ENCODE measurements around the gene CCT5.

Gene CCT5

GRCh38 chr5:10259899-10260298 is 9.8 kb downstream of the CCT5 start:
- peaks cover 10% of the 10 kb centered on the region for H3K79me2 ChIP-seq (ENCODE audit: insufficient read depth, low read length)
- H3K9ac ChIP-seq (ENCODE audit: low read length) = no peak overlapping the region
- H3F3A ChIP-seq (ENCODE audit: insufficient read depth, low read length) = peaks cover 2% of the 10 kb centered on the region; the same call in 1 of the 2 replicates
- no peak overlapping the region for H3K27ac ChIP-seq (ENCODE audit: low read depth, low read length, poor library complexity, severe bottlenecking)
- no peak overlapping the region for H3K4me2 ChIP-seq (ENCODE audit: low read length)
- no peaks in the 10 kb centered on the region for H3K9me2 ChIP-seq (ENCODE audit: low read depth, low read length)
- H3K36me3 ChIP-seq (ENCODE audit: insufficient read depth, low read length) = peaks cover 99% of the 10 kb centered on the region
- no peaks in the 10 kb centered on the region for H3K27me3 ChIP-seq (ENCODE audit: insufficient read depth, low read length)
- no peak for TF ChIP-seq EZH2 (IDR thresholded peaks at IDR 0.05; ENCODE audit: borderline replicate concordance, low read length)
- TF ChIP-seq, protein P1, sequence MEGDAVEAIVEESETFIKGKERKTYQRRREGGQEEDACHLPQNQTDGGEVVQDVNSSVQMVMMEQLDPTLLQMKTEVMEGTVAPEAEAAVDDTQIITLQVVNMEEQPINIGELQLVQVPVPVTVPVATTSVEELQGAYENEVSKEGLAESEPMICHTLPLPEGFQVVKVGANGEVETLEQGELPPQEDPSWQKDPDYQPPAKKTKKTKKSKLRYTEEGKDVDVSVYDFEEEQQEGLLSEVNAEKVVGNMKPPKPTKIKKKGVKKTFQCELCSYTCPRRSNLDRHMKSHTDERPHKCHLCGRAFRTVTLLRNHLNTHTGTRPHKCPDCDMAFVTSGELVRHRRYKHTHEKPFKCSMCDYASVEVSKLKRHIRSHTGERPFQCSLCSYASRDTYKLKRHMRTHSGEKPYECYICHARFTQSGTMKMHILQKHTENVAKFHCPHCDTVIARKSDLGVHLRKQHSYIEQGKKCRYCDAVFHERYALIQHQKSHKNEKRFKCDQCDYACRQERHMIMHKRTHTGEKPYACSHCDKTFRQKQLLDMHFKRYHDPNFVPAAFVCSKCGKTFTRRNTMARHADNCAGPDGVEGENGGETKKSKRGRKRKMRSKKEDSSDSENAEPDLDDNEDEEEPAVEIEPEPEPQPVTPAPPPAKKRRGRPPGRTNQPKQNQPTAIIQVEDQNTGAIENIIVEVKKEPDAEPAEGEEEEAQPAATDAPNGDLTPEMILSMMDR (IDR thresholded peaks at IDR 0.05; ENCODE audit: low read length) = no peak
- H2AFZ ChIP-seq (ENCODE audit: low read length) = no peak overlapping the region
- no peak overlapping the region for H3K4me3 ChIP-seq (ENCODE audit: low read depth, low read length, poor library complexity, severe bottlenecking)
- no peaks in the 10 kb centered on the region for H4K20me1 ChIP-seq (ENCODE audit: insufficient read depth, low read length)
- no peaks in the 10 kb centered on the region for H3K9me3 ChIP-seq (ENCODE audit: low read length)
- no peaks in the 10 kb centered on the region for H3K4me1 ChIP-seq (ENCODE audit: insufficient read depth, low read length, severe bottlenecking)

- no peaks in the 10 kb centered on the region for H4K20me1 ChIP-seq (ENCODE audit: insufficient read depth, low read length)
- no peak overlapping the region for H2AFZ ChIP-seq (ENCODE audit: low read length)
- H3K27me3 ChIP-seq (ENCODE audit: insufficient read depth, low read length) = no peaks in the 10 kb centered on the region
- H3K9me3 ChIP-seq (ENCODE audit: low read length) = no peaks in the 10 kb centered on the region
- no peak overlapping the region for H3K4me2 ChIP-seq (ENCODE audit: low read length)
- peaks cover 3% of the 10 kb centered on the region; the same call in 1 of the 2 replicates for H3F3A ChIP-seq (ENCODE audit: insufficient read depth, low read length)
- H3K4me1 ChIP-seq (ENCODE audit: insufficient read depth, low read length, severe bottlenecking) = no peaks in the 10 kb centered on the region
- H3K9ac ChIP-seq (ENCODE audit: low read length) = no peak overlapping the region
- H3K79me2 ChIP-seq (ENCODE audit: insufficient read depth, low read length) = peaks cover 4% of the 10 kb centered on the region; the same call in 1 of the 2 replicates
- H3K27ac ChIP-seq (ENCODE audit: low read depth, low read length, poor library complexity, severe bottlenecking) = no peak overlapping the region
- TF ChIP-seq EZH2 (IDR thresholded peaks at IDR 0.05; ENCODE audit: borderline replicate concordance, low read length) = no peak
- TF ChIP-seq, protein P1 (IDR thresholded peaks at IDR 0.05; ENCODE audit: low read length) = no peak
- H3K4me3 ChIP-seq (ENCODE audit: low read depth, low read length, poor library complexity, severe bottlenecking) = no peak overlapping the region
- H3K36me3 ChIP-seq (ENCODE audit: insufficient read depth, low read length) = peaks cover 99% of the 10 kb centered on the region
- H3K9me2 ChIP-seq (ENCODE audit: low read depth, low read length) = no peaks in the 10 kb centered on the region
Observed at GRCh38 chr5:10261065-10261464, 11.0 kb downstream of the CCT5 start.

GRCh38 chr5:10262121-10262774 is 12.2 kb downstream of the CCT5 start:
- peaks cover 91% of the 10 kb centered on the region for H3K36me3 ChIP-seq (ENCODE audit: insufficient read depth, low read length)
- peaks cover 4% of the 10 kb centered on the region; the same call in 1 of the 2 replicates for H3K79me2 ChIP-seq (ENCODE audit: insufficient read depth, low read length)
- H2AFZ ChIP-seq (ENCODE audit: low read length) = no peak overlapping the region
- peaks cover 12% of the 10 kb centered on the region; the same call in 1 of the 2 replicates for H3F3A ChIP-seq (ENCODE audit: insufficient read depth, low read length)
- no peaks in the 10 kb centered on the region for H3K9me3 ChIP-seq (ENCODE audit: low read length)
- H3K27ac ChIP-seq (ENCODE audit: low read depth, low read length, poor library complexity, severe bottlenecking) = no peak overlapping the region
- no peaks in the 10 kb centered on the region for H3K27me3 ChIP-seq (ENCODE audit: insufficient read depth, low read length)
- no peak overlapping the region for H3K4me2 ChIP-seq (ENCODE audit: low read length)
- H3K4me1 ChIP-seq (ENCODE audit: insufficient read depth, low read length, severe bottlenecking) = no peaks in the 10 kb centered on the region
- H3K9me2 ChIP-seq (ENCODE audit: low read depth, low read length) = no peaks in the 10 kb centered on the region
- TF ChIP-seq, protein P1 (IDR thresholded peaks at IDR 0.05; ENCODE audit: low read length) = no peak
- TF ChIP-seq EZH2 (IDR thresholded peaks at IDR 0.05; ENCODE audit: borderline replicate concordance, low read length) = no peak
- no peak overlapping the region for H3K4me3 ChIP-seq (ENCODE audit: low read depth, low read length, poor library complexity, severe bottlenecking)
- H3K9ac ChIP-seq (ENCODE audit: low read length) = no peak overlapping the region
- no peaks in the 10 kb centered on the region for H4K20me1 ChIP-seq (ENCODE audit: insufficient read depth, low read length)

All from OCI-LY1 (cell line).